Large intestine (tissue), 3 donors: ENCODE results near the gene ADGRL3. TPM values are rescaled to one million over a fixed set of nuclear protein-coding genes. Genes with fewer than 3 reads are reported as not detected.

Experiments used
- DNase-seq, 2 donors: peaks; one replicate each; pipeline versions ENCODE4 v3.0.0 to v3.0.0-alpha.2; 2013
- H3K27ac ChIP-seq: one replicate; pipeline ENCODE4 v1.5.1; 2013; ENCODE audit warnings: low read length
- H3K27me3 ChIP-seq: 2 replicates; pipeline ENCODE4 v1.6.1; 2013; ENCODE audit warnings: low read length; ENCODE audit not compliant: control insufficient read depth, insufficient read depth
- H3K36me3 ChIP-seq: 2 replicates; pipeline ENCODE4 v1.6.1; 2013; ENCODE audit warnings: low read length; ENCODE audit not compliant: control insufficient read depth, insufficient read depth
- H3K4me1 ChIP-seq: one replicate; pipeline ENCODE4 v1.6.1; 2013; ENCODE audit warnings: low read length; ENCODE audit not compliant: control insufficient read depth, insufficient read depth
- H3K4me3 ChIP-seq: one replicate; pipeline ENCODE4 v1.5.1; 2013; ENCODE audit warnings: low read length
- H3K9me3 ChIP-seq: one replicate; pipeline ENCODE4 v1.6.1; 2013; ENCODE audit warnings: mild to moderate bottlenecking, low read depth, low read length, moderate library complexity; ENCODE audit not compliant: control insufficient read depth
- WGBS: methylation state at CpG from one replicate; pipeline ENCODE4 v1.1.5; 2013; ENCODE audit warnings: low lambda C conversion rate; ENCODE audit not compliant: insufficient coverage; 5-methylcytosine and 5-hydroxymethylcytosine counted together
- polyA plus RNA-seq: library from polyadenylated mRNA; unstranded; fragments of 120-200 nt; gene quantifications from one replicate; pipeline ENCODE4 v1.2.1, GENCODE V29; 2013

The ADGRL3 gene
- polyA plus RNA-seq, 1 donor = 9.8 TPM

- Histone ChIP-seq H3K9me3 (no peaks in the 10 kb centered on the region), H3K36me3 (no peaks in the 10 kb centered on the region), H3K4me3 (no peak overlapping the region), H3K27me3 (no peaks in the 10 kb centered on the region), H3K4me1 (peaks cover 5% of the 10 kb centered on the region), H3K27ac (peak overlapping the region; percentile 39)
- no peak for DNase-seq
- 78% methylated on average over 1 of the region's 3 CpGs for WGBS
Observed at GRCh38 chr4:61923179-61923578, 723.1 kb downstream of the ADGRL3 start.

- Histone ChIP-seq H3K27ac (no peak overlapping the region), H3K36me3 (no peaks in the 10 kb centered on the region), H3K4me3 (no peak overlapping the region), H3K9me3 (no peaks in the 10 kb centered on the region), H3K27me3 (no peaks in the 10 kb centered on the region), H3K4me1 (peaks cover 5% of the 10 kb centered on the region)
- no CpG with 5 or more reads among the region's 1 CpG for WGBS
- DNase-seq = peak in 1 of 2 donors; percentile 8
Observed at GRCh38 chr4:61924131-61924530, 724.0 kb downstream of the ADGRL3 start.

GRCh38 chr4:61933527-61933926, 733.4 kb downstream of the ADGRL3 start:
- WGBS = no CpG with 5 or more reads among the region's 1 CpG
- no peak for DNase-seq
- Histone ChIP-seq H3K36me3 (no peaks in the 10 kb centered on the region), H3K9me3 (no peaks in the 10 kb centered on the region), H3K4me3 (no peak overlapping the region), H3K27ac (no peak overlapping the region), H3K4me1 (no peaks in the 10 kb centered on the region), H3K27me3 (no peaks in the 10 kb centered on the region)

GRCh38 chr4:61934198-61934597, 734.1 kb downstream of the ADGRL3 start:
- H3K4me3 ChIP-seq = no peak overlapping the region
- H3K4me1 ChIP-seq = no peaks in the 10 kb centered on the region
- no peak overlapping the region for H3K27ac ChIP-seq
- H3K9me3 ChIP-seq = no peaks in the 10 kb centered on the region
- DNase-seq = no peak
- no peaks in the 10 kb centered on the region for H3K36me3 ChIP-seq
- no peaks in the 10 kb centered on the region for H3K27me3 ChIP-seq

- 93% methylated on average over 3 of the region's 5 CpGs for WGBS
- no peak for DNase-seq
- Histone ChIP-seq H3K4me1 (no peaks in the 10 kb centered on the region), H3K36me3 (no peaks in the 10 kb centered on the region), H3K27ac (no peak overlapping the region), H3K4me3 (no peak overlapping the region), H3K27me3 (no peaks in the 10 kb centered on the region), H3K9me3 (no peaks in the 10 kb centered on the region)
Observed at GRCh38 chr4:61938250-61938846, 738.2 kb downstream of the ADGRL3 start.

- Histone ChIP-seq H3K4me3 (no peak overlapping the region), H3K9me3 (no peaks in the 10 kb centered on the region), H3K36me3 (no peaks in the 10 kb centered on the region), H3K27me3 (no peaks in the 10 kb centered on the region), H3K27ac (no peak overlapping the region), H3K4me1 (no peaks in the 10 kb centered on the region)
- WGBS = no CpG with 5 or more reads among the region's 2 CpGs
- no peak for DNase-seq
Observed at GRCh38 chr4:61950625-61951024, 750.5 kb downstream of the ADGRL3 start.

- Histone ChIP-seq H3K4me3 (no peak overlapping the region), H3K36me3 (no peaks in the 10 kb centered on the region), H3K27me3 (no peaks in the 10 kb centered on the region), H3K9me3 (no peaks in the 10 kb centered on the region), H3K27ac (no peak overlapping the region), H3K4me1 (no peaks in the 10 kb centered on the region)
- DNase-seq = no peak
Observed at GRCh38 chr4:61953386-61953785, 753.3 kb downstream of the ADGRL3 start.

- no peaks in the 10 kb centered on the region for H3K27me3 ChIP-seq
- H3K27ac ChIP-seq = no peak overlapping the region
- H3K36me3 ChIP-seq = no peaks in the 10 kb centered on the region
- no CpG with 5 or more reads among the region's 1 CpG for WGBS
- no peak for DNase-seq
- H3K9me3 ChIP-seq = no peaks in the 10 kb centered on the region
- no peak overlapping the region for H3K4me3 ChIP-seq
- H3K4me1 ChIP-seq = no peaks in the 10 kb centered on the region
Observed at GRCh38 chr4:61958591-61958990, 758.5 kb downstream of the ADGRL3 start.

GRCh38 chr4:61959087-61959486, 759.0 kb downstream of the ADGRL3 start:
- H3K36me3 ChIP-seq = no peaks in the 10 kb centered on the region
- H3K4me3 ChIP-seq = no peak overlapping the region
- no peaks in the 10 kb centered on the region for H3K27me3 ChIP-seq
- H3K9me3 ChIP-seq = no peaks in the 10 kb centered on the region
- no peak for DNase-seq
- no peak overlapping the region for H3K27ac ChIP-seq
- no peaks in the 10 kb centered on the region for H3K4me1 ChIP-seq
- 100% methylated on average over 1 of the region's 1 CpG for WGBS

- Histone ChIP-seq H3K4me3 (no peak overlapping the region), H3K27ac (no peak overlapping the region), H3K36me3 (no peaks in the 10 kb centered on the region), H3K27me3 (no peaks in the 10 kb centered on the region), H3K4me1 (no peaks in the 10 kb centered on the region), H3K9me3 (no peaks in the 10 kb centered on the region)
- DNase-seq = no peak
- WGBS = 88% methylated on average over 3 of the region's 4 CpGs
Observed at GRCh38 chr4:61984260-61984909, 784.3 kb downstream of the ADGRL3 start.

GRCh38 chr4:61985426-61985825, 785.3 kb downstream of the ADGRL3 start:
- no peaks in the 10 kb centered on the region for H3K4me1 ChIP-seq
- no peak for DNase-seq
- no peaks in the 10 kb centered on the region for H3K36me3 ChIP-seq
- H3K27ac ChIP-seq = no peak overlapping the region
- WGBS = 80% methylated on average over 1 of the region's 4 CpGs
- H3K4me3 ChIP-seq = no peak overlapping the region
- no peaks in the 10 kb centered on the region for H3K9me3 ChIP-seq
- no peaks in the 10 kb centered on the region for H3K27me3 ChIP-seq
